ENCODE data around the gene COL4A1.

DNA sequence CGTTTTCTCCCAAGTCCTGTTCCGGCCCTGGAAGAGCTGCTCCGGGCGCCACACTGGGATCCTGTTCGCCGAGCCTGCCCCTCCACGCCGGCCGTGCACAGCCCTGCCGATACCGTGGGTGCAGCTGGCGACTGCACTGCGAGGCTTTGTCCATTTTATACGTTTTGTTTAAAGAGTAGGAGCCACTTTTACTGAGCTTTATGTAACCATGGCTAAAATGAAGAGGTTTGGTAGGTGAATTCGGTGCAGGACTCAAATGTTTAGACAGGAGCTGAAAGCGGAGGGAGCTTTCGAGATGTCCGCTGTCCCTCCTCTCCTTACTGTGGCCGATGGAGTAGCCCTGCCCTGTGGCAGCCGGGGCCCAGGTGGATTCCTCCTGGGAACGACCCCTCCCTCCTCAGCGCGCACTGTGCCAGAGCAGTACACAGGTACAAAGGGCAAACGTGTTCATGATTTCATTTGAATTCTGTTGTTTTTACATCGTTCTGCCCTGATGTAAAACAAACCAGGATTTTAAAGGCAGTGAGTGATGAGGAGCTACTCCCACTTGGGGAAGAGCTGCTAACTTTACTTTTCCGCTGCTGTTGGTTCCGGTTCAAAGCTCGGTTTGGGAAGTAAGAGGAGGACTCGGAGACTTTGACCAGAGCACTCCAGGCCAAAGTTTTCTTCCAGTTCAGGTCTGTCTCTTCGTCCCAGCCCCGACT lies 1.9 kb upstream of the COL4A1 start:
- TF ChIP-seq EZH2 (IDR thresholded peaks at IDR 0.05; ENCODE audit: insufficient read depth, poor library complexity, severe bottlenecking) (no peak), EZH2phosphoT487 (IDR thresholded peaks at IDR 0.05; ENCODE audit: insufficient read depth, low read depth) (no peak)

All from GM23248 (cell line).